KMS-11 (cell line): ENCODE data around the gene NEDD9.

ENCODE experiments used
- H2AFZ ChIP-seq: fragments of 200-600 bp; sonication (generic); 2 replicates; pipeline ENCODE4 v1.6.1; 2016; ENCODE audit warnings: antibody characterized with exemption, mixed run types, low read depth
- H3K27ac ChIP-seq: fragments of 200-600 bp; sonication (generic); 2 replicates; pipeline ENCODE4 v1.6.1; 2016; ENCODE audit warnings: mild to moderate bottlenecking, mixed run types
- H3K27me3 ChIP-seq: fragments of 200-600 bp; sonication (generic); 2 replicates; pipeline ENCODE4 v1.6.1; 2017; ENCODE audit warnings: mild to moderate bottlenecking, low read depth, mixed run types, moderate library complexity; ENCODE audit not compliant: insufficient read depth
- H3K36me3 ChIP-seq: fragments of 200-600 bp; sonication (generic); 2 replicates; pipeline ENCODE4 v1.6.1; 2017; ENCODE audit warnings: mild to moderate bottlenecking, mixed run types; ENCODE audit not compliant: insufficient read depth
- H3K4me1 ChIP-seq: fragments of 200-600 bp; sonication (generic); 2 replicates; pipeline ENCODE4 v1.6.1; 2016; ENCODE audit warnings: mild to moderate bottlenecking, low read depth, mixed run types; ENCODE audit not compliant: poor library complexity, severe bottlenecking
- H3K4me2 ChIP-seq: fragments of 200-600 bp; sonication (generic); 2 replicates; pipeline ENCODE4 v1.7.0; 2016; ENCODE audit warnings: mild to moderate bottlenecking, mixed run types
- H3K4me3 ChIP-seq: fragments of 200-600 bp; sonication (generic); IDR thresholded peaks from 2 replicates; pipeline ENCODE4 v1.6.1; 2017; ENCODE audit warnings: low read depth, low read length, mixed read lengths; ENCODE audit not compliant: insufficient read depth
- H3K79me2 ChIP-seq: fragments of 200-600 bp; sonication (generic); 2 replicates; pipeline ENCODE4 v1.6.1; 2016; ENCODE audit warnings: low read depth, mixed run types; ENCODE audit not compliant: insufficient read depth
- H3K9ac ChIP-seq: fragments of 200-600 bp; sonication (generic); 2 replicates; pipeline ENCODE4 v1.6.1; 2016; ENCODE audit warnings: mild to moderate bottlenecking, mixed run types
- H4K20me1 ChIP-seq: fragments of 200-600 bp; sonication (generic); 2 replicates; pipeline ENCODE4 v1.6.1; 2016; ENCODE audit warnings: mild to moderate bottlenecking, mixed run types; ENCODE audit not compliant: insufficient read depth
- TF ChIP-seq, protein P1 (sequence below): fragments of 200-600 bp; sonication (generic); conservative IDR thresholded peaks from 2 replicates; pipeline ENCODE4 v1.6.1; 2017; ENCODE audit warnings: low read depth, mild to moderate bottlenecking, antibody characterized with exemption, low read length, moderate library complexity, mixed read lengths

Gene NEDD9

DNA sequence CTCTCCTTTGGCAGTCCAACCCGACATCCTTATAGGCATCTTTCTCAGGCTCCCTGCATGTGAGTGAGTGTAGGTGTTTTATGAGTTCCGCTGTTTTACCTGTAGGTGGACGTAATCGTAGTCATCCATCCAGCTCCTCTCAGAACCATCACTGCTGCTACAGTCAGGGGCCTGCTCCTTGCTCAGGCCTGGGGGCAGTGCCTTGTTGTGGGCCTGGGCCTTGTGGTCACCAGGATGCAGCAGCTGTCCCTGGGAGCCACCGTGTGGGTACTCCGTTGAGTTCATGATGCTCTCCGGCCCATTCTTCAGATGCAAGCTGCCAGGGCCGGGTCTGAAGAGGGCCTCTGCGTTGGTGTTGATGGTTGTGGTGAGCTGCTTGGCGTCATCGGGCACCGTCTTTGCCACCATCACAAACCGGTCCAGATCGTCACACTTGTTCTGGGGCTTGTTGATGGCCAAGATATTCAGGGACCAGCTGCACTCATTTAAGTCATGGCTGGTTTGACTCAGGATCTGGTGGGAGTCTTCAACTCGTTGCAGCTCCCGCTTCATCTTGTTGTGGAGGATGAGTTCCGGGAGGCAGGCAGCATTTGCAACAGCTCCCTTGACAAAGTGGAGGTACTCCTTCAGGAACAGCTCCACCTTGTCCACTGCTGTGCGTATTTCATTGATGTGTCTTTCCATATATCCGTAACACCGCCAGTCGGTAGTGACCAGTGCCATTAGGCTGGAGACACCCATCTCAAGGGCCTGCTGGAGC is 42.4 kb downstream of the NEDD9 start:
- Histone ChIP-seq H2AFZ (no peak overlapping the region), H3K27me3 (no peaks in the 10 kb centered on the region), H3K27ac (no peak overlapping the region), H3K9ac (no peak overlapping the region), H3K36me3 (no peaks in the 10 kb centered on the region), H3K4me1 (no peaks in the 10 kb centered on the region), H3K4me2 (no peak overlapping the region), H4K20me1 (no peaks in the 10 kb centered on the region), H3K4me3 (no peak overlapping the region), H3K79me2 (no peaks in the 10 kb centered on the region)
- TF ChIP-seq, protein P1, sequence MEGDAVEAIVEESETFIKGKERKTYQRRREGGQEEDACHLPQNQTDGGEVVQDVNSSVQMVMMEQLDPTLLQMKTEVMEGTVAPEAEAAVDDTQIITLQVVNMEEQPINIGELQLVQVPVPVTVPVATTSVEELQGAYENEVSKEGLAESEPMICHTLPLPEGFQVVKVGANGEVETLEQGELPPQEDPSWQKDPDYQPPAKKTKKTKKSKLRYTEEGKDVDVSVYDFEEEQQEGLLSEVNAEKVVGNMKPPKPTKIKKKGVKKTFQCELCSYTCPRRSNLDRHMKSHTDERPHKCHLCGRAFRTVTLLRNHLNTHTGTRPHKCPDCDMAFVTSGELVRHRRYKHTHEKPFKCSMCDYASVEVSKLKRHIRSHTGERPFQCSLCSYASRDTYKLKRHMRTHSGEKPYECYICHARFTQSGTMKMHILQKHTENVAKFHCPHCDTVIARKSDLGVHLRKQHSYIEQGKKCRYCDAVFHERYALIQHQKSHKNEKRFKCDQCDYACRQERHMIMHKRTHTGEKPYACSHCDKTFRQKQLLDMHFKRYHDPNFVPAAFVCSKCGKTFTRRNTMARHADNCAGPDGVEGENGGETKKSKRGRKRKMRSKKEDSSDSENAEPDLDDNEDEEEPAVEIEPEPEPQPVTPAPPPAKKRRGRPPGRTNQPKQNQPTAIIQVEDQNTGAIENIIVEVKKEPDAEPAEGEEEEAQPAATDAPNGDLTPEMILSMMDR, result no peak

DNA sequence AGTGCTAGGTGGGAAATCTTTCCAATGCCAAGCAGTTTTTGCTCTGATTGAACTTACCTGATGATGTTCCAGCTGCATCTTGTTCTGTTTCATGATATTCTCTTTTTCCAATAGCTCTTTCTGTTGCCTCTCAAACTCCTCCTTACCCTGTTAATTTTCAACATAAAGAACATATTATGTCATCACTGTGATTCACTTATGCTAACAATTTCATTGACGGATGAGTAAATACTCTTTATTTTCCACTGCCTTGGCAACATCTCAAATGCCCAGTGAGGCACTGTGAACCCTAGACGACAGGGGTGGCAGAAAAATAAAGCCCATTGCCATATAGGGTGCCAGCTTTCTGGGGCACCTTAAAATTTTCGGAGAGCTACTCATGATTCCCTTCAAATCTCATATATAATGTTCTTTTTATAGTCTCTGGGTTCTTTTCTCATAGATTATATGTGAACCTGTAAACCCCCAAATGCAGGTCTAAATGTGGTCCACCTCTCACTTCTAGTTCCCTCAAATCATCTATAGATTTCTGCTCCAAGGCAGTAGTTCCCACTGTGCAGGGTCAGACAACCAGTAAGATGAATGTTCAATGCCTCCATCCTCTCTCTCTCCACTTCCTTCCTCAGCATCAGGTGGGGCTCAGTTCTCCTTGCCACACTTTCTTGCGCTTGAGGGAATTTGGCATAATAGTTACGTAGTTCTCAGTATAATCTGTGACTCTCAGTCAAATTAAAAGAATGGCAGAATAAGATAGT is 44.1 kb downstream of the NEDD9 start:
- H3K4me3 ChIP-seq, result no peak overlapping the region
- H4K20me1 ChIP-seq, result no peaks in the 10 kb centered on the region
- no peaks in the 10 kb centered on the region for H3K4me1 ChIP-seq

DNA sequence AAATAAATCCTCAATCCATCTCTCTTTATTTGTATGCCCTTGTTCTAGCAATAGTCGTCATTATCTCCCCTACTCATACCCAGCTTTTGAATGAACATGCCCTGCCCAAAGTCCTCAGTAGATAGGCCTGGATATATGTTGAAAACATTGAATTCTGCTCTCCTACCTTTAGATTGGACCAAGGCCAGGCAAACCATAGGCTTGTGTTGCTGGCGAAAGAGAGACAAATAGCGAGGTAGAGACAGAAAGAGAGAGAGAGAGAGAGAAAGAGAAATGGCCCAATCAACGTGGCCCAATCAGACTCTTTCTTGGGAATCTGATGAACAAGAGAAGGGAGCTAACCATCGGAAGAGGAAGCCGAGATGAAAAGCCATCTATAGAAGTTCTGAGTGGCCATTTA is 45.2 kb downstream of the NEDD9 start:
- H2AFZ ChIP-seq, result no peak overlapping the region
- no peak overlapping the region for H3K27ac ChIP-seq
- H3K27me3 ChIP-seq, result no peaks in the 10 kb centered on the region
- TF ChIP-seq, protein P1, result no peak
- no peak overlapping the region for H3K4me2 ChIP-seq
- no peak overlapping the region for H3K9ac ChIP-seq
- no peak overlapping the region for H3K4me3 ChIP-seq
- H4K20me1 ChIP-seq, result no peaks in the 10 kb centered on the region
- no peaks in the 10 kb centered on the region for H3K79me2 ChIP-seq
- H3K4me1 ChIP-seq, result no peaks in the 10 kb centered on the region
- H3K36me3 ChIP-seq, result no peaks in the 10 kb centered on the region

More for the DNA sequence above, 44.1 kb downstream of the NEDD9 start:
- Histone ChIP-seq H3K27ac (no peak overlapping the region), H3K27me3 (no peaks in the 10 kb centered on the region), H3K36me3 (no peaks in the 10 kb centered on the region), H3K79me2 (no peaks in the 10 kb centered on the region), H3K4me2 (no peak overlapping the region), H3K9ac (no peak overlapping the region), H2AFZ (no peak overlapping the region)
- TF ChIP-seq, protein P1, result no peak

DNA sequence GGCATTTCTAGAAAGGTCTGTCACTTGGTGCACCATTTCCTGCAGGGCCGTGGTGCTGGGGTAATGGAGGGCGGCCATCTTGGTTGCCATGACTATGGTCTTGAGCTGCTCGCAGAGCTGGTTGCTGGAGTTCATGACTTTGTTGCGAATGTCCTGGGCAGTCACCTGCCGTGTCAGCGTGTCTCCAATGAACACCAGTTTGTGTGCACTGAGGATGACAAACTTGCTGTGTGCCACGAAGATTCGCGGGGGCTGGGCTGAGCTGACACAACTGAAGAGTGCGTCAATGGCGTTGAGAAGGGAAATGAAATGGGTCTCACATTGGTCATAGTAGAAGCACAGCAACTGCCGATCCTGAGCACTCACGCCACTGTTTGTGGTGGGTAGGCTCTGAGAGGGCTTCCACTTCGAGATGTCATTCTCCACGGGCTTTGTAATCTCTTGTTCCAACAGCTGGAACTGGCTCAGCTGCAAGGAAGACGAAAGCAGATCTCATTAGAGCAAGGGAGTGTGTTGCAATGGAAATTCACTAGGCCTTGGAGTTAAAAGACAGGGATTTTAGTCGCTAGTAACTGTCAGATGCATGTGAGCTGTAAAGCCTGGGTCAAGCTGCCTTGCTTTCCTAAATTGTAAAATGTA is 47.1 kb downstream of the NEDD9 start:
- H3K27ac ChIP-seq, result no peak overlapping the region
- no peak overlapping the region for H3K4me2 ChIP-seq
- H3K79me2 ChIP-seq, result no peaks in the 10 kb centered on the region
- H4K20me1 ChIP-seq, result no peaks in the 10 kb centered on the region
- TF ChIP-seq, protein P1, result no peak
- H3K36me3 ChIP-seq, result no peaks in the 10 kb centered on the region
- H3K4me3 ChIP-seq, result no peak overlapping the region
- H3K9ac ChIP-seq, result no peak overlapping the region
- H3K27me3 ChIP-seq, result no peaks in the 10 kb centered on the region
- no peaks in the 10 kb centered on the region for H3K4me1 ChIP-seq
- no peak overlapping the region for H2AFZ ChIP-seq
